Pons (tissue), 1 donor: ENCODE data around the gene RPL7A.
"Not testable (repeated sequence)": the region's sequence is repeated elsewhere in the genome, so short reads cannot be mapped to it uniquely, and the experiment has no call there.

Experiments used
- DNase-seq: peaks from one replicate; pipeline ENCODE4 v3.0.0-alpha.2; 2016; ENCODE audit warnings: low spot score

The RPL7A gene

DNA sequence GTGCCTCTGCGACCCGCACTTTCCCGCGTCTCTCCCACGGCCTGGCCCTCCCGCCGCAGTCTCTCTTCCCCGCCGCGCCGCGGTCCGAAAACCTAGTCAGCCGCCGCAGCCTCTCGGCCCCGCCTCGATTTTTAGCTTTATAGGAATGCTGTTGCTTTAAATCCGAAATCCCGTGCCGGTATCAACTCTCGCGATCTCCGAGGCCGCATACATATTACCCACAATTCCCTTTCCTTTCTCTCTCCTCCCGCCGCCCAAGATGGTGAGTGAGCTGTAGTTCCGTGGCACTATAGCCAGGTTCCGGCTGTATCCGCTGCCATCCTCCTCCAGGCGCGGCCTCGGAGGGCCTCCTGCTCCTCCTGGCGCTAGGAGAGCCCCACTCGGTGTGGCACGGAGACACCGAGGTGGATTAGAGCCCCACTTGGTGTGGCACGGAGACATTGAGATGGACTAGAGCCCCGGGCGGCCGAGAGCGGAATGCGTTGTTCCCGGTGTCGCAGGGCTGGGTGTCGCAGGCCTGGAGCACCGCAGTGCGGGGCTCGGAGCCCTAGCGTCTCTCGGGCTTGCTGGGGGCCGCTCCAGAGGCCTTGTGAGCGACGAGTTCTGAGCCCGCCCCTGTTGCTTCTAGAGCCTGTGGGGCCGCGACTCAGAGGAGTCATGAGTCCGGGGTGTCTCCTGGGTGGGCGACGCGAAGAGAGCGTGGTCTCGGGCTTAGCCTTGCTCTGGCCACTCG, at the start of gene RPL7A, which contains the start of gene MED22:
Gene RPL7A, plus strand, starts transcription at position 234 of the 733 bp plus-strand sequence. Its CDS starts 26 bp downstream, at position 260.
Gene MED22, minus strand, starts transcription at position 147 of the 733 bp plus-strand sequence. CDS start 1,469 bp downstream, outside the sequence.
- DNase-seq = peak; percentile 95

DNA sequence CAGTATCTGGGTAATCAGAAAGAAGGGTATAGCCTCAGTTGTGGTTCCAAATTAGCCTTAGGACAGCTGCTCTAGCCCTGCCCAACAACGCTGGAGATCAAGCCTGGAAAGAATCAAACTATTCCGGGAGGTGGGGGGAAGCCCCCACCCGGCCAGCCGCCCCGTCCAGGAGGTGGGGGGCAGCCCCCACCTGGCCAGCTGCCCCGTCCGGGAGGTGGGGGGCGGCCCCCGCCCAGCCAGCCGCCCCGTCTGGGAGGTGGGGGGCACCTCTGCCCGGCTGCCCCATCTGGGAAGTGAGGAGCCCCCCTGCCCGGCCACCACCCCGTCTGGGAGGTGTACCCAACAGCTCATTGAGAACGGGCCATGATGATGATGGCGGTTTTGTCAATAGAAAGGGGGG, 48.0 kb upstream of the RPL7A start:
- DNase-seq = not testable (repeated sequence)

DNA sequence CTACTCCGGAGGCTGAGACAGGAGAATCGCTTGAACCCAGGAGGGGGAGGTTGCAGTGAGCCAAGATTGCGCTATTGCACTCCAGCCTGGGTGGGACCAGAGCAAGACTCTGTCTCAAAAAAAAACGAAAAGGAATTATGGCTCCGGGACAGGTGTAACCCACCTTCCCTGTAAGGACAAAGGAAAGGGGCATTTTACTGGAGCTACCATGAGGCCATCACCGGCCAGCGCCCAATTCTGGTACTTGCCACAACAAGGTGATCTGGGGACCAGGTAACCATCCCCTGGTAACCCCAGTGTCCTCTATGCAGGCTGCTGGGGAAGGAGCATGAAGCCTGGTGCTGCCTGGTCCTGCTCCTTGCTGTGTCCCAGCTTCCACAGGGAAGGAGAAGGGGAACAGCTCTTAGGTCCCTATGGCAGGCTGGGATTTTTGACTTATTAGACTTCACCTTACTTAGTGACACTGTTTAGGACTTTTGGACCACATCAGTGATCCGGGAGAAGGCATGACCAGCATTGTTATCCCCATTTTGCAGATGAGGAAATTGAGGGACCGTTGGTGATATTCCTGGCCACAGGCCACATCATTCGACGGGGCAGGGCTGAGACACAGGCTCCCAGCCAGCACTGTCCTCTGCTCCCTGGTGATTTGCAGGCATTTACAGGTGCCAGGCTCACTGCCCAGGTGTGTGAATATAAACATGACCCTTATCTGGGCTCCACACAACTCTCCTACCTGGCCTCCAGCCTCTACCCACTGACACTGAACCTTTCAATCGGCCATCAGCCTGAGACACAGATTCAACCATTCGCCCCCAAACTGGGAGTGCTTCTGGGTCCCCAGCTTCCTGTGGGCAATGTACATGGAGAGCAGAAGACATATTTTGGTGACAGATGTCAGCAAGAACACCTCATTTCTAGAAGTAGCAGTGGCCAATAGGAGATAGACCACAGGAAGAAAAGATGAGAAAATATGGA, 46.5 kb upstream of the RPL7A start:
- DNase-seq = no peak

DNA sequence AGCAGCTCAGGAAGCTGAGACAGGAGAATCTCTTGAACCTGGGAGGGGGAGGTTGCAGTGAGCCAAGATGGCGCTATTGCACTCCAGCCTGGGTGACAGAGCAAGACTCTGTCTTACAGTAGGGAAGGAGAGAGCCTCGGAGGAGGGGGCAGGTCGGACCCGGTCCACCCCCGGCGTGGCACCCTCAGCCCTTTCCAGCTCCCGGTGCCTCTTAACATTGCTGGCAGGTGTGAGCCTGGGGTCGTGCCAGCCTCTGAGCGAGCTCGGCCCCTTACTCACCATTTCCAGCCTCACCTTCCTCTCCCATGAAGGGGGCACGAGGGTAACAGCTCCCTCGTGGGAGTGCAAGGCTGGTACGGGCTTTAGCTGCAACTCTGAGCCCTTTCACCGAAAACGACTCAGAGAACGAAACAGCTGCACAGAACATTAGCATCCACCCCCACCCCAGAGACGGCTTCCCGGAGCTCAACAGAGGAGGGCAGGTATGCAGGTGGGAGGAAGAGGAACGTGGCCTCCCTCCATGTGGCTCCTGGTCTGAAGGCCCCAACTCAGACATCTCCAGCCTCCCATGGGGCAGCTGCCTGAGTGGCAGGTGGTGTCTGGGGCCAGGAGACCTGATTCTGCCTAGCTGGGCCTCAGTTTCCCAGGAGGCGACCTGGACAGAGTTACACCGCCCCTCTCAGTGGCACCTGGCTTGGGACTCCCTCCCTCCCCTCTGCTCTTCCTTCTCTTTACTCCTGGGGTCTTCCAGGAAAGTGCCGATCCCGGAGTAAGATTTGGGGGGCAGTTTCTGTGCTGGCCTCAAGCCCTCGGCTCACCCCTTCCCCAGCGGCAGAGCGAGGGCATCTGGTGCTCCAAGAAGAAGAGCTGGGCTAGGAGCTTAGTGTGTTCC, 44.5 kb upstream of the RPL7A start:
- DNase-seq = no peak

DNA sequence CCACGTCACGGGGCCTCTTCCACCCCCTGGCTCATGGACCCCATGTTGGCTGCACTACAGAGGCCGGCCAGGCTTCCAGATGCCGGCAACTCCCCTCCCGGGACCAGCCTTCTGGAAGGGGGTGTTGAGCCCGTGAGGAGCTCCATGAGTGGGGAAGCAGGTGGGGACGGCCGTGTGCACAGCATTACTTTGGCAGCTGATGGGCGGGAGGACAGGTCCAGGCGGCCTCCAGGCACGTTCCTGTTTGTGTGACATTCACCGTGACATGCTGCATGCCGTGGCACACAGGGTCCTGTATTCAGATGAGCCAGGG, 43.9 kb upstream of the RPL7A start:
- DNase-seq = no peak

DNA sequence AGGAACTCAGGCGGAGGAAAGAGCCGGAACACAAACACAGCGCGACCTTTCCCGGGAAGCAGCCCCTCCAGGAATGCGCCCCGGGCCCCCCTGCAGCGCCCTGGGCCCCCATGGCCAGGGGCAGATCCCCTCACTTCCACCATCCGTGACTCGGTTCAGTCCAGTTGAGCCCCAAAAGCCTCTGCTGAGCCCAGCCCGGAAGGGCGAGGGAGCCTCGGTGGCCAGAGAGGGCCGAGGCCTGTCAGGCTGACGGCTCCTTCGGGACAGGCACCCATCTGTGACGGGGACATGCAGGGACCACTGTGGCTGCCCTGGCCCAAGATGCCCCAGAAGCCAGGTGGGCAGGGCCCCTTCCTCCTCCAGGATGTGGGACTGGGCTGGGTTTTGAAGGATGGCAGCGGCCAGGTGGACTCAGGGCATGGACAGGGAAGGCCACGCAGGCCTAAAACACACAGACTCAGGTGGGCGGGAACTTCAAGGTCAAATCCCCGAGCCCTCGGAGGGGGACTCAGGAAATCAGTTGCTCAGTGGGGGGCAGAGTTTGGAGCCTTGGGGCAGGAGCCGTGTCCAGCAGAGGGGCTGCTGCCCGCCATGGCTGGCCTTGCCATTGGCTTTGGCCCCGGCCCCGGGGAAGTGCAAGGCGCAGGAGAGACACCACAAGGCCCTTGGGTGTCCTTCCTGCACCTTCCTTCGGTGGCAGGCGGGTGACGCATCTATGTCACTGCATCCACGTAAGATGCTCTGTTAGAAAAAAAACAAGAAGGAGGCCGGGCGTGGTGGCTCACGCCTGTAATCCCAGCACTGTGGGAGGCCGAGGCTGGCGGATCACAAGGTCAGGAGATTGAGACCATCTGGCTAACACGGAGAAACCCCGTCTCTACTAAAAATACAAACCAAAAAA, 43.3 kb upstream of the RPL7A start:
- no peak for DNase-seq

DNA sequence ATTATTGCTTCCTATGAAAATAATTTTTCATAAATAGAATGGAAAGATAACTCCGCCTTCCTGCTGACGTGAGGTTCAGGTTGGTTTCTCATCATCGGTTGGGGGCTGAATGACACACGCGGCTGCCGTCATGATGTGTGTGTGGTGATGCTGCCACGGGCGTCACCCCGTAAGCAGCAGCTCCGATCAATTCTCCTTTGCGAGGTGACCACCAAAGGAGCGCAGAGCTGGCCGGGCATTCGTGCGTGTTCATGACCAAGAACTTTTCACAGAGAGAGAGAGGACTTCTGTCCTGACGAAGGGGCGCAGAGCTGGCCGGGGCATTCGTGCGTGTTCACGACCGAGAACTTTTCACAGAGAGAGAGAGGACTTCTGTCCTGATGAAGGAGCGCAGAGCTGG, 42.3 kb upstream of the RPL7A start:
- DNase-seq = no peak

DNA sequence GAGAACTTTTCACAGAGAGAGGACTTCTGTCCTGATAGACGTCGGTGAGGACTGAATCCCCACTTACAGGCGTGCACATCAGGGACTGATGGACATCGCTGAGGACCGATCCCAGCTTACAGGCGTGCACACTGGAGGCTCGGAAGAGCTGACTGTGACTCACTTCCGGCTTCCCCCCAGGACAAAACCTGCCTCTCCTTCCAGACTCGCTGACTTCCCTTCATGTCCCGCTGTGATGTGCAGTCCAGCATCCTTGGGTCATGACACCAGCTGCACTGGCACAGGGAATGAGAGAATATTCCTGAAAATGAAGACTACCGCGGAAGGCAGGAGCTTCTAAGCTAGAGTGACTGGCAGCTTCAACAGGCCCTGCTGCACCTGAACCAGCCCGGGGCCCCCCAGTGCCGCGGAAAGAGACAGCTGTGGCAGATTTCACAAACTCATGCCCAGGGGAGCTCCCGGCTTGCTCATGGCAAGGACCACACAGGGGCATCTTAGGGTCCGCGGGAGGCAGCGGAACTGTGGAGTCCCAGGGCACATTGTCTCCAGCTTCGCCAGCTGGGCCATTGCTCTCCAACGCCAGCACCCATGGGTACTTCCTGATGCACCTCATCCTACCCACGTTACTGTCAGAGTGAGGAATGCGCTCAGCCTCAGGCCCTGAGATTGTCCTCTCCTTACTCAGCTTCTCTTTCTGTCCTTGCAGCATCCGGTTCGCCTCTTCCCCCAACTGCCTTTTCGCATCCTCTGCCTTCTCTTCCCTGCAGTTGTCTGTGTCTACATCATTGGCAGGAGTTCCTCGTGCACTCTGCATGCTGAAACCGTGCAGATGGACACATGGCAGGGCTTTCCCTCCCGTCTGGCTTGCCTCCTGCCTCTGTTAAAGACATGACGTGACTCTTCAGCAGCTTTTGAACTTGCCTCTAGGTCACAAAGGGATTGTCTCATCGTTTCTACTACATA, 41.5 kb upstream of the RPL7A start:
- no peak for DNase-seq

DNA sequence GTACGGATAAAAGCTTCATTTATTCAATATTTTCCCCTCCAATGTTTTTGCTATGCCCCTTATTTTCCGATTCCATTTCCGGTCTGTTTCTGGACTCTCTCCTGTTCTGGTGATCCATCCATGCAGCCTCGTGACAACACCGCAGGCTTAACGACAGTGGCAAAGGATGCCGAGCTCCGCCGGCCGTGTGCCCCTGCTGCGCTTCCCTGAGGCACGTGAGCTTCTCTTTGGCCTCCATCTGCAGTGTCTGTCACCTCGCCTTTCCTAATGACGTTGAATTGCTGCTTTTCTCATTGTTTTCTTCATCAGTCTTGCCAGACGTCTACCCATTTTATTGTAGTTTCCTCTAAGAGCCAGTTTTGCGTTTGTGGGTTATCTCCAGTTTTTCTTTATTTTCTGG, 40.7 kb upstream of the RPL7A start:
- DNase-seq = no peak

DNA sequence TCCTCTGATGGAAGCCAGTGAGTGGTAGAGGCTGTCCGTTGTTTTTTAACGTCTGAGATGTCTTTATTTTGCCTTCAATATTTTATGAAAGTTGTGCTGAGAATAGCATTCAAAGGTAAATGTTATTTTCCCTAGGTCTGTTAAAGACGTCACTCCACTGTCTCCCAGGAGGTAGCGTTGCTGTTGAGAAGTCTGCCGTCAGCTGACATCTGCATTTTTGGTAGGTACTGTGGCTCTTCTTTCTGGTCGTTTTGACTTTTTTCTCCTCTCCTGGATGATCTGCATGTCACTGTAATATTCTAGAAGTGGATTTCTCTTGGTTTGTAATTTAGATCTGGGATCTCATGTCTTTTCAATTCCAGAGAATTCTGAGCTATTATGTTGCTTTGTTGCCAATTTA, 38.4 kb upstream of the RPL7A start:
- no peak for DNase-seq

DNA sequence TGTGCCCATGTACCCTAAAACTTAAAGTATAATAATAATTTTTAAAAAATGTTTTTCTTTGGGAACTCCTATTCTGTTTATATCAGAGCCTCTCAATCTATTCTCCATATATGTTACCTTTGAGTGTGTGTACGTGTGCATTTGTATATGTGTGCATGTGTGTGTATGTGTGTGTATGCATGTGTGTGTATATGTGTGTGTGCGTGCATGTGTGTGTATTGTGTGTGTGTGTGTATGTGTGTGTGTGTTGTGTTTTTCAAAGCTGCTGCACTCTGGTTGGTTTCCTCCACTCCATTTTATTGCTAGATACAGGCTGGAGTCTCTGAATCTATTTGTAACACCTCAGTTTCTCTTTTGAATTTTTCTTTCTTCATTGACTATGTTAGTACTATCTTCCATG, 32.0 kb upstream of the RPL7A start:
- DNase-seq = no peak

DNA sequence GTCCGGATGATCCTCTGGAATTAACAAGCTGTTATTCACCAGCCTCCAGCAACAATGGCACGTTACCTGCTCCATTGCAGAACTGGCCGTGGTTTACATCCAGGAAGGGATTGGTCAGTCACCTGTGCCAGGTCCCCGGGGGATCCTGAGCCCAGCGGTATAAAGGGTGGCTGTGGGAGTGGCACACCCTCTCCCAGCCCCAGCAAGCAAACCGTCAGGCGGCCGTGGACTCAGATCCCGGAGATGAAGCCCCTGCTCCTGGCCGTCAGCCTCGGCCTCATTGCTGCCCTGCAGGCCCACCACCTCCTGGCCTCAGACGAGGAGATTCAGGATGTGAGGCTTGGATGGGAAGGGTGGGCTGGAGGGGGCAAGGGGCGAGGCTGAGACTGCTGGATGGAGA, 30.5 kb upstream of the RPL7A start:
- not testable (repeated sequence) for DNase-seq

DNA sequence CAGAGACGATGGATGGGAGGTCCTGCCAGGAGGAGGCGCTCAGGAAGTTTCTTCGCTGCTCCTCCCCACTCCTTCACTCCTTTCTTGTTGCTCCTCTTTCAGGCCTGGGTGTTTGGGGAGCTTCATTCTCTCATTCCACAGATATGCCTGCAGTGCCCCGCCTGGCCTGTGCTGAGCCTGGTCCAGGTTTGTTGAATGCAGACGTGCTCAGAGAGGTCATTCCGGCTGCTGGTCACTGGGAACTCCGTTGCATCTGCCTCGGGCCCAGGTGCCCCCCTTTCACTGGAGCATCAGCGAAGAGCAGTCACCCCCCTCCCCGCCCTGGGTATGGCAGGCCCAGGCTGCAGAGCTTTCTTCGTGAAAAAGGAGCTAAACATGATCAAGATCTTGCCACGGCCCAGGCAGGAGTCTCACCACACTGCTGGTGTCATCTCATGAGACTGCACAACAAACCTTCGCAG, 27.6 kb upstream of the RPL7A start:
- no peak for DNase-seq

DNA sequence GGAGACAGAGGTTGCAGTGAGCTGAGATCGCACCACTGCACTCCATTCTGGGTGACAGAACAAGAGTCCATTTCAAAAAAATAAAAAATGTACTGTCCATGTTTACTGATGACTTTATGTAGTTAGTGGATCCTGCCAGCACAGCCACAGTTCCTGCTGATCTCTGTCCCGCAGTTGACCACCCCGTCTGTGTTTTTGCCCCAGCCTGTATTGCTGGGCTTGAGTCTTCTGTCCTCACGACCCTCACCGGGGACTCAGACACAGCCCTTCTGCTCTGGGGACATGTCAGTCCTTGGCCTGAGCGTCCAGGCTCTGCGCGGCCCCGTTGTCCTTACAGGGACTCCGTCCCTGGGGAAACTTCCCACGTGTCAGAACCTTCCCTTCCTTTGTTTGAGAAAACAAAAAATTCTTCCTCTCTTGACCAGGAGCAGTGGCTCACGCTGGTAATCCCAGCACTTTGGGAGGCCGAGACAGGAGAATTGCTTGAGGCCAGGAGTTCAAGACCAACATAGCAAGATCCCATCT, 26.5 kb upstream of the RPL7A start:
- no peak for DNase-seq

DNA sequence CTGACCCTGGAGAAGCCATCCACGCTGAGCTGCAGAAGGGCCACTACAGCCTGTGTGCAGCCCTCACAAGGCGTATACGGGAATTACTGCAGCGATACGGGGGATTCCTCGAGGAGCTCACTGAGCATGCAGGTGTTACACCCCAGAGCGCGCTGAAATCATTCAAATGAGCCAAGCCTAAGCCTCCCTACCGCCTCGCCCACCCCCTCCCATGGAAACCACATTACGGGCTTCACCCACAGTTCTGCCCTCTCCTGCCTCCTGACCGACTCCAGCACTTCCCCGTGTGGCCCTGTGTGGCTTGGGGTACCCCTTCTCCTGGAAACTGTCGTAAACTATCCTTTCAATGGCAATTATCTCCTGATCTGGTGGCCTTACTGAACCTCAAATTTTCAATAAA, 25.3 kb upstream of the RPL7A start:
- DNase-seq = no peak

DNA sequence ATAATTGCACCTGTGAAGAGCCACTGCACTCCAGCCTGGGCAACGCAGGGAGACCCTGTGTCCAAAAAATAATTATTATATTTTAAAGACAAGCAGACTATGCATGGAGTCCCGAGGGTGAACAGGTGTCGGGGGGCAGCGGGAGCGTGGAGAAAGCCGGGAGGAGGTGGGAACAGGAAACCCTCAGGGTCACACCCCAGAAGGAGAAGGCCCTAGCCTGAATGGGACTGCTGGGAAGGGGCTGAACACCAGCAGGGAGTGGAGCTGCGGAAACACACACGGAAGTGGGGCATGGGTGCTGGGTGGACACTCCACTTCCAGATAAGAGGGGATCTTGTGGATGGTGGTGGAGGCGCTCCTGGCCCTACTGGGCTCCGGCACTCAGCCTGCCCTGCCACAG, 24.8 kb upstream of the RPL7A start:
- DNase-seq = no peak

DNA sequence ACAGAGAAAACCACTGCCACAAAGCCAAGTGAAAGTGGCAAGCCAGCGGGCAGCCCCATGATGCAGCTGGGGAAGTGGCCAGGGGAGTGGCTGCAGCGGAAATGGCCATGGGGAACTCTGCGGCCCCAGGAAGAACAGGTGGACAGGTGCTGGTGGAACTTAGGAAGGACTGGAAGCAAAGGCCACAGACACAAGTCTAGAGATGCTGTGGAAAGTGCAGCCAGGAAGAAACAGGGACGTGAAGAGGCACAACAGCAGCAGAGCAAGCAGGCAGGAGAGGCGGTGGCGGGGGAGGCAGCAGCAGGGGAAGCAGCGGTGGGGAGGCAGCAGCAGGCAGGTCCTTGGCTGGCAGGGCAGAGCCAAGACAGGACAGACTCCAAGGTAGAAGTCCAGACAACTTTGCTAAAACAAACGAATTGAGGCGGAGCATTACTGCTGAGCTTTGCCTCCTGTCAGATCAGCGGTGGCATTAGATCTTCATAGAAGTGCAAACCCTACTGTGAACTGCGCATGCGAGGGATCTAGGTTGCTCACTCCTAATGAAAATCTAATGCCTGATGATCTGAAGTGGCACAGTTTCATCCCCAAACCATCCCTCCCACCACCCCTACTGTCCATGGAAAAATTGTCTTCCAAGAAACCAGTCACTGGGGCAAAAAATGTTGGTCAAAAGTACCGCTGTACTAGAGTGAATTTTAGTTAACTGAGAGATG, 23.9 kb upstream of the RPL7A start:
- no peak for DNase-seq

DNA sequence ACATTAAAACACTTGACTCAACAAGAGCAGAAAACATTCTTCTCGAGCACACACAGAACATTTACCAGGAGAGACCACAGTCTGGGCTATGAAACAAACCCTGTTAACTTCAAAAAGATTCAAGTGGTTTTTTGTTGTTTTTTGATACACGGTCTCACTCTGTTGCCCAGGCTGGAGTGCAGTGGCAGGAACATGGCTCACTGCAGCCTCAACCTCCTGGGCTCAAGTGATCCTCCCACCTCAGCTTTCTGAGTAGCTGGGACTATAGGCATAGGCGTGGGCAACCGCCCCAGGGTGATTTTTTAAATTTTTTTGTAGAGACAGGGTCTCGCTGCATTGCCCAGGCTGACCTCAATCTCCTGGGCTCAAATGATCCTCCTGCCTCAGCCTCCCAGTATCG, 21.0 kb upstream of the RPL7A start:
- DNase-seq = not testable (repeated sequence)
